Measurements from ENCODE around the gene SLC35F1. TPM values are rescaled to one million over a fixed set of nuclear protein-coding genes. Genes with fewer than 3 reads are reported as not detected.
A peak's percentile ranks its signal among the peaks of the same experiment; 100 is the strongest.

The SLC35F1 gene
- total RNA-seq, 6 experiments from 2014 or later: 0.12 TPM; not detected in 5

DNA sequence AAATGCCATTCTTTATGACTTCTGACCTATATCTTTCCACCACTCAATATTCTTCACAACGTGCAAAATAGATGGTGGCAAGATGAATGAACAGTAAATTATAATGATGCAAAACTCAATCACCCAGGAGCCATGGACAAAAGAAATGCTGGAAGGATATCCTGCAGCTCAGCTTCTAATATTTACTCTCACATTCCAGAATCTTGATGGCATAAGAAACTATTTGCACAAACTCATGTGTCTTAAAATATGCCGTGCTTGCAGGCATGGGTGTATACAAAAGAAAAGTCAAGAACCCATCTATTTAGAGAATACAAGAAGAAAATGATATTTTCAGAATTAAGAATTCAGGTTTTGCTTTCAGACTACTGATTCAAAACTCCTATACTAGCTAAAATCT lies 217.8 kb downstream of the SLC35F1 start:
- intact Hi-C loops (cut with DNase I): no loop called here
- DNase-seq (no peak), ATAC-seq (no peak)
- no peak overlapping the region for H3K4me3 ChIP-seq
- no peaks in the 10 kb centered on the region for H3K27me3 ChIP-seq
- TF ChIP-seq, protein P1, sequence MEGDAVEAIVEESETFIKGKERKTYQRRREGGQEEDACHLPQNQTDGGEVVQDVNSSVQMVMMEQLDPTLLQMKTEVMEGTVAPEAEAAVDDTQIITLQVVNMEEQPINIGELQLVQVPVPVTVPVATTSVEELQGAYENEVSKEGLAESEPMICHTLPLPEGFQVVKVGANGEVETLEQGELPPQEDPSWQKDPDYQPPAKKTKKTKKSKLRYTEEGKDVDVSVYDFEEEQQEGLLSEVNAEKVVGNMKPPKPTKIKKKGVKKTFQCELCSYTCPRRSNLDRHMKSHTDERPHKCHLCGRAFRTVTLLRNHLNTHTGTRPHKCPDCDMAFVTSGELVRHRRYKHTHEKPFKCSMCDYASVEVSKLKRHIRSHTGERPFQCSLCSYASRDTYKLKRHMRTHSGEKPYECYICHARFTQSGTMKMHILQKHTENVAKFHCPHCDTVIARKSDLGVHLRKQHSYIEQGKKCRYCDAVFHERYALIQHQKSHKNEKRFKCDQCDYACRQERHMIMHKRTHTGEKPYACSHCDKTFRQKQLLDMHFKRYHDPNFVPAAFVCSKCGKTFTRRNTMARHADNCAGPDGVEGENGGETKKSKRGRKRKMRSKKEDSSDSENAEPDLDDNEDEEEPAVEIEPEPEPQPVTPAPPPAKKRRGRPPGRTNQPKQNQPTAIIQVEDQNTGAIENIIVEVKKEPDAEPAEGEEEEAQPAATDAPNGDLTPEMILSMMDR (IDR thresholded peaks at IDR 0.05): no peak
- no peak for TF ChIP-seq POLR2A (IDR thresholded peaks at IDR 0.05)
- H3K9me3 ChIP-seq: no peaks in the 10 kb centered on the region
- no peak overlapping the region for H3K27ac ChIP-seq
- no peaks in the 10 kb centered on the region for H3K4me1 ChIP-seq
- WGBS (ENCODE audit: insufficient coverage, low coverage, low lambda C conversion rate, missing lambda C conversion rate): 26% methylated on average over 2 of the region's 2 CpGs
- H3K36me3 ChIP-seq: no peaks in the 10 kb centered on the region

DNA sequence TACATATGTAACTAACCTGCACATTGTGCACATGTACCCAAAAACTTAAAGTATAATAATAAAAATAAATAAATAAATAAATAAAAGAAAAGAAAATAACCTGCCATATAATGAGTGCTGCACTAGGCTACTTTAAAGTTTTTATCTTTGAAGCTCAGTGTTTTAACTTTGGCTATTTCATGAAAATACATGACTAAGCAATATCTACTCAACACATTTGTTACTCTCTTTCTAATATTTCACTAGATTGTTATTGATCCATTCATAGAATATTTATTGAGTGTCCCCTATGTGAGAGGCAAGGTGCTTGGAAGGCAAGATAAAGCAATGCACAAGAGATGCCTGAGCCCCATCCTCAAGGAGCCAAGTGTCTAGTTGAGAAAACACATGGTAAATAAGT lies 221.7 kb downstream of the SLC35F1 start:
- TF ChIP-seq, protein P1 (IDR thresholded peaks at IDR 0.05): no peak
- no peak for TF ChIP-seq POLR2A (IDR thresholded peaks at IDR 0.05)
- ATAC-seq (no peak), DNase-seq (no peak)
- H3K27ac ChIP-seq: no peak overlapping the region
- intact Hi-C loops (cut with DNase I): no loop called here
- H3K9me3 ChIP-seq: no peaks in the 10 kb centered on the region
- no peaks in the 10 kb centered on the region for H3K4me1 ChIP-seq
- H3K27me3 ChIP-seq: no peaks in the 10 kb centered on the region
- no peaks in the 10 kb centered on the region for H3K36me3 ChIP-seq
- no peak overlapping the region for H3K4me3 ChIP-seq

DNA sequence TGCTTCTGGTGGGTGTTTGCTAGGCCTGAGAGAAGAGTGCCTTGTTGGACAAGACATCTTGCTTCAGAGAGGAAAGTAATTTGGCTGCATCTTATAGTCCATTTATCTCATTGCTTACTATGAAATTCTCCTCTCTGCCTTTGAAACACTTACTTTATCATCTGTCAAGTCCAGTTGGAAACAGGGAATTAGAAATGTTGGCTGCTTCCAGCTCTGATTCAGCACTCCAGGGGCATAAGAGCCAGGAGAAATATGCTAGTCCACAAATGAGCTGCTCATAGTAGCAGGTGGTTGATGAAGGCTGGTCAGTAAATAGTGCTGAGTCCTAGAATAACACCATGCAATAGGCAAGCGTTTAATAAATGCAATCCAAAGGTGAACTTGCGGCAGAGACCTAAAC lies 227.1 kb downstream of the SLC35F1 start:
- no peak overlapping the region for H3K27ac ChIP-seq
- ATAC-seq (no peak), DNase-seq (no peak)
- no peaks in the 10 kb centered on the region for H3K4me1 ChIP-seq
- H3K9me3 ChIP-seq: no peaks in the 10 kb centered on the region
- intact Hi-C loops (cut with DNase I): no loop called here
- TF ChIP-seq POLR2A (IDR thresholded peaks at IDR 0.05): no peak
- no peak overlapping the region for H3K4me3 ChIP-seq
- H3K36me3 ChIP-seq: no peaks in the 10 kb centered on the region
- 89% methylated on average over 2 of the region's 2 CpGs for WGBS (ENCODE audit: insufficient coverage, low coverage, low lambda C conversion rate, missing lambda C conversion rate)
- no peaks in the 10 kb centered on the region for H3K27me3 ChIP-seq

DNA sequence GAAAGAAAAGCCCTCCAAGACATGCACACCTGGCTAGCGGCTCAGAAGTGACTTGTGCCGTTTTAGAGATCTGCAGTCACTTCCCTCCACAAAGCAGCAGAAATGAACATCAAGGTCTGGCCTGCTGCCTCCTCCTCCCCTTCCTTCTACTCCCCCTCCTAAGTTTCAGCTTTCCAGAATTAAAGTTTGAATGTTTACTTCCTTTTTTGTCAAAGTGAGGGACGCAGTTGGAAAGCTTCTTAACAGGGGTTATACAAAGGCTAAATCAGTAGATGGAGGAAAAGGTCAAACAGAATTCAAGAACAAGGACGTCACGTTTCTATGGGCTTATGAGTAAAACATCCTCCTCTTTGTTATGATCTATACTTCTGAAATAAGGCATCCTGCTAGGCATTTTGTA lies 227.7 kb downstream of the SLC35F1 start:
- H3K36me3 ChIP-seq: no peaks in the 10 kb centered on the region
- no peak for DNase-seq
- TF ChIP-seq, protein P1 (IDR thresholded peaks at IDR 0.05): no peak
- TF ChIP-seq POLR2A (IDR thresholded peaks at IDR 0.05): no peak

DNA sequence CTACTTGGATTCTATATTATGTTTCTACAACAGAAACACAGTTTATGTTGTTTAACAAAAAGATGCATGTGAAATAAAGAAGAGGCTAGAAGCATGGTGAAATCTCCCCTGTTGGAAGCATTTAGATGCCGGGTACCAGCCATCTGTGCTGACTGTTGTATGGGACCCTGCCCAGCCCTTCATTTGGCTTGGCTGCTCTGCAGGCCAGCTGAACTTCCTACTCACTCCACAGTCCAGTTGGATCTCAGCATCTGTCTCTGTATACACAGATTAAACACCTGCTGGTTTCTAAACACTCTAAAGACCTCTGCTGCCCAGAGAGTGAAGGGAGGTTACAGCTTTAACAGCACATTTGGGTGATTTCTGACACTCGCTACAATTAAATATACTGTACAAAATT lies 228.3 kb downstream of the SLC35F1 start:
- 43% methylated on average over 2 of the region's 2 CpGs for WGBS (ENCODE audit: insufficient coverage, low coverage, low lambda C conversion rate, missing lambda C conversion rate)
- TF ChIP-seq, protein P1 (IDR thresholded peaks at IDR 0.05): no peak
- no peak for TF ChIP-seq POLR2A (IDR thresholded peaks at IDR 0.05)
- ATAC-seq (no peak), DNase-seq (no peak)
- intact Hi-C loops (cut with DNase I): no loop called here
- Histone ChIP-seq H3K4me3 (no peak overlapping the region), H3K27ac (no peak overlapping the region), H3K9me3 (no peaks in the 10 kb centered on the region), H3K4me1 (no peaks in the 10 kb centered on the region), H3K36me3 (no peaks in the 10 kb centered on the region), H3K27me3 (no peaks in the 10 kb centered on the region)

More for the DNA sequence above, 227.7 kb downstream of the SLC35F1 start:
- ATAC-seq: peak in 2 of 4 donors; percentile 7 to 15
- H3K27ac ChIP-seq: no peak overlapping the region
- no peaks in the 10 kb centered on the region for H3K4me1 ChIP-seq
- intact Hi-C loops (cut with DNase I): no loop called here
- H3K4me3 ChIP-seq: no peak overlapping the region
- H3K9me3 ChIP-seq: no peaks in the 10 kb centered on the region
- no peaks in the 10 kb centered on the region for H3K27me3 ChIP-seq
- WGBS (ENCODE audit: insufficient coverage, low coverage, low lambda C conversion rate, missing lambda C conversion rate): 33% methylated on average over 5 of the region's 5 CpGs
